ENCODE measurements around the gene UVRAG.

The UVRAG gene

DNA sequence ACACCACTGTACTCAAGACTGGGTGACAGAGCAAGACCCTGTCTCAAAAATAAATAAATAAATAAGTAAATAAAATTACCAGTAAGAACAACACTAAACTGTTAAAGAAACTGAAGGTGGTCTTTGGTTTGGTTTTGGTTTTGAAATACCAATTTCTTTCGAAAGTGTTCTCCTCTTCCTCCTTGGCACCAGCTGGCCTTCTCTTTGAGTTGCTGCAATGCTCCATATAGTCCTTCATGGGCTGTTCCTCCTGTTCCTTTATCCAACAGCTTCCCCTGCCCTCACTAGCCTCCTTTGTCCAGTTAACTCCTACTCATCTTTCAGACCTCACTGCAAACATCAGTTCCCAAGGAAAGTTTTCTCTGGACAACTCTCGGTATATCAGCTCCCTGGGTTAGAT, 5.0 kb upstream of the UVRAG start:
- ATAC-seq (no peak), DNase-seq (no peak)

DNA sequence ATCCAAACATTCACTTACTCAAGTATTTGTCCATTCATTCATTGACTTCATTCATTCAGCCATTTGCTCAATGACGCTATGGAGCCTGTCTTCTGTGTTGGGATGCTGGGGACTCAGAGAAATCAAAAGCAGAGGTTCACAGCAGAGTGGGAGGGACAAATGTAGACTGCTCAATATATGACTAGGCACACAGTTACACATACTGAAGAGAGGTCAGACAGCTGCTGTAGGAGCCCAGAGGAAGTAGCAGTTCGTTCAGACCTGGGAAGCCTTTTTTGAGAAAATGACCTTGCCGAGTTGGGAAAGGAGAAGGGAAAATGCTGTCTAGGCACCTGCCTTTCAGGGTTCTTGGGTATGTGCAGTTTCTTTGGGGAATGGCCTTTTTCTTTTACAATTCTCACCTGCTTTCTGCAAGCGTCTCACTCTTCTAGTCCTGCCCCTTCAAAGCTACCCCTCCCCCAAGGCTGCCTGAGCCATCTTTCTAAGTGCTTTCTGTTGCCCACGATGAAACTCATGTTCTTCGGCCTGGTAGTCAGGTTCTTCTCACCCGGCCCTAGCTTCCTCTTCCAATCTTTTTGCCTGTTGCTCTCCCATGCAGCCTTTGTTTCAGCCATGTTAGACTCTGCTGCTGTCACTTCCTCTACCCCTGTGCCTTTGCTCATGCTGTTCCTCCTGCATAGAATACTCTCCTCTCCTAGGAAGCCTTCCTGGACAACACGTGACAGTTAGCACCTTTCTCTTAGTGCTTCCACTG, 4.2 kb upstream of the UVRAG start:
- DNase-seq = no peak
- no peak for ATAC-seq

DNA sequence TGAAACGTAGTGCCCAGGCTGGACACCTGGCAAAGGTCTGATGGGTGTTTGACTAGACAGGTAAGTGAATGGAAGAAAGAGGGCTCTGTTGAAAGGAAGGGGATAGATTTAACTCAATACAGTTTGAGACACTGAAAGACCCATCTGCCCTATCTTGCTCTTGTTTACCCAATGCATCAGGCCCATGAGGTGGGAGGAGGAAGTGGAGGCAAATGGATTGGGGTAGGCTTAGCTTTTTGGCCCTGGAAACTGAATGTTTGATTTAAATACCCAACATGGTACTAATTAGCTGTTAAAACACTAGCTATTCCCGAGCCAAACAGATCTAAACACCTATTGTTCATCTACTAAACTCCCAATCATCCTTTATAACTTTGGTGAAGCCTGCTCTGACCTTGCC, 3.5 kb upstream of the UVRAG start:
- no peak for DNase-seq
- ATAC-seq = no peak

DNA sequence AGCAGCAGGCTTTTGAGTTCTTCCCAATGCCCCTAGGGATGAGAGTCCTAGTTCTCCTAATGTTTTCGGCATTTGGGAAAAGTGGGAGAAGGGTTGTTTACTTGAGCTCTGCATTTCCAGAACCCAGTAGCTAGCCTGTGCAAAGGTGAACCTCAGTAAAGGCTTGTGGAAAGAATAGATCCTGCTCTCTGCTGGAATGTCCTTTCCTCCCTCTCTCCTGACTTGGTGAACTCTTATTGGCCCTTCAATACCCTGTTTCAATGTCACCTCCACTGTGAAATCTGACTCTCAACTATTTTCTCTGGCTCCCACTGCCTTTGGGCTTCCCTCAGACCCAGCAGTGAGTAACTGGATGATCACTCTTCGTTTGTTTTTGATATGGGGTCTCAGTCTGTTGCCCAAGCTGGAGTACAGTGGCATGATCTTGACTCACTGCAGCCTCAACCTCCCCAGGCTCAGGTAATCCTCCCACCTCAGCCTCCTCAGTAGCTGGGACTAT, 2.4 kb upstream of the UVRAG start:
- ATAC-seq = no peak
- no peak for DNase-seq

DNA sequence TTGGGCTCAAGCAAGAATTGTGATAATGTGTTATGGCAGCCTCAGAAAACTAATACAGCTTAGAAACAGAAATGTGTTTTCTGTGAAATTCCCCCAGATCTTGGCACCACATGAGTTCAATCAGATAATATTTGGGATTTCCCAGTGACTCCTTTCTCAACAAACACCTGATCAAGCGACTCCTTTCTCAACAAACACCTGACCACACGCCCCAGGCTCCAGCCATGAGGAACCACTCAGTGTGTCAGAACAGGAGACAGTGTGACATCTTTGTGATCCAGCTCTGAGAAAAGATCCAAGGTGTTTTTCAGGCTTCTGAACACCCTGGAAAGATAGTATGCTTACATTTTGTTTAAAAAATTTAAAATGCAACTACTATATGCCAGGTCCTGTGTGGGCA, 1.9 kb upstream of the UVRAG start:
- no peak for DNase-seq
- no peak for ATAC-seq

DNA sequence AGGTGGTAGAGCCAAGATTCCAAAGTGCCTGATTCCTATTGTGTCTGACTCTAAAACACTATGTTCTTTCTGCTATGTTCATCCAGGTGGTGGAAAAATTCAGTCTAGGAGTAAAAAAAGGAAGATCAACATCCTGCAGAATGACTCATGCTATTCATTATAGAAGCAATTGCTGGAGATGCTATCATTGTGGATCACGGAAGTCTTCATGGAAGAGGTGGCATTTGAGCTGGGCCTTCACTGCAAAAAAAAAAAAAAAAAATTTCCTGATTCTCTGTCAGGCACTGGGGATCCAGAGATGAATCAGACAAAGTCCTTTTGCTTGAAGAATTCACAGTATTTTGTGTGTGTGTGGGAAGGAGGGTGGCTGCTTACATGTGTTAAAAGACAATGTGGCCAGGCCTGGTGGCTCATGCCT, 1.4 kb upstream of the UVRAG start:
- DNase-seq (no peak), ATAC-seq (no peak)

DNA sequence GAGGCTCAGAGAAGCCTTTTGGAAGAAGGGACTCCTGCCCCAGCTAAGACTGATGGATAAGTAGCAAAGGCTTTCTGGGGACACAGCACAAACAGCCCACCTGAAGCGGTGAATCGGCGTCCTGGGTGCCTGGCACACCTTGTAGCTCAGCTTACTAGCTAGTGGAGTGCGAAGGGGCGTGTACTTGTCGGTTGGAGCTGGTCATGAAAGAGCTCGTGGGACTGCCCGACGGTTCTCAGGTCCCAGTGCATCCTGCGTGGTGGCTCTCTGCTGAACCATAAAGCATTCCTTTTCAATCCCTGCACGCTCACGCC, 690 bp upstream of the UVRAG start:
- ATAC-seq (peak; percentile 26), DNase-seq (no peak)

DNA sequence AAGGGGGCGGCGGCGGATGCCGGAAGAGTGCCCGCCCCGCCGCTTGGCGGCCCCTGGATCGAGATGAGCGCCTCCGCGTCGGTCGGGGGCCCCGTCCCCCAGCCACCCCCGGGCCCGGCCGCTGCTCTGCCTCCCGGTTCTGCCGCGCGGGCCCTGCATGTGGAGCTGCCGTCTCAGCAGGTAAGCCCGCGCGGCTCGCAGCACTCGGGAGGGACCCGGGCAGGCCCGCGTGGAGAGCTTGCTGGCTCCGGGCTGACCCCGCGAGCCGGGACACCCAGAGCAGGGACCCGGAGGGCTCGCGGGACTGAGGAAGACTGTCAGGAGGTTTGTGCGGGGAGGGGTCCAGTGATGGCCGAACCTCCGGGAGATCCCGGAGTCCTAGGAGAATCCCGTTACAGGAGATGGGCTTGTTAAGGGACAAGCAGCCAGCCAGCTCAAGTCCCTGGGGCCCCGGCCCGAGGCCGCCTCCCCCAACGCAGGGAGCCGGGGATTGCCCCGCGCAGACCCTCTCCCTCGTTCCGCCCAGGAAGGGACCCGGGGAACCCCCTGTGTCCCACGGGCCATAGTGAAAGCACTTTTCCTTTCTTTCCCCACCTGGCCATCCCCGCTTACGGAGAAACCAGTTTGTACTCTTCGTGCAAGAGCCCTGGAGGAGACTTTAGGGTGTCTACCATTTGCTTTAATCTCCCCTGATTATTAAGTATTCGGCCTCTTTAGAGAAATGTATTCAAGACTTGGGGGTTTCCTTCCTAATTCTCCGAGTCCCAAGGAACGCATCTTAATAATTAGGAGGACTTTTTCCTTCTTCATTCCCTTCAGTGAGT, 547 bp downstream of the UVRAG start:
- DNase-seq (peak; percentile 60), ATAC-seq (peak; percentile 41)

DNA sequence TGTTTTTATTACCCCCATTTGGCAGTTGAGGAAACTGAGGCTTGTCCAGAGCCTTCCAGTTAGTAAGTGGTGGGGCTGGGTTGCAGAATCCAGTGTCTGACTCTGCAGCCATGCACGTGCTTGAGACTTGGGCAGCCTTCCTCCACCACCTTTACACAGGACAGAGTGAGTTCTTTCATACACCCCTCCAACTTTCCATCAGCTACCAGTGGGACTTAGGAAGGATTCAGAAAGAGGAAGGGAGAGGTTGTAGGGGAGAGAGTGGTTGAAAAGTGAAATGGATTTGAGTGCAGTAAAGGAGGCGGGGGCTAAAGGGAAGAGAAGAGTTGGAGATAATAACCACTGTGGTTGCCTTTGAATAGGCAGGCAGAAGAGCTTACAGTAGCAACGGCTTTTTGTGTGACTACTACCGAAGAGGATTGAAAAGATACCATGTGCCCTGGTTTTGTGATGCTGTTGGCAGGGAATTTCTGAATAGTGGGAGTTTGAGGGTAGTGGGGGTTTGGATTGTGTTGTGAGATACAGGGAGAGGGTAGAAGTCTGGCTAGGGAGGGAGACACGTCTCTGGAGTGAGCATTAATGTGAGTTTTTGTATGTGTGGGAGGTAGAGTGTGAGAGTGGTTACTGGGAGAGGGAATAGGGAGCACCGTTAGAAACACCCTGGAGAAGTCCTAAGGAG, 1.7 kb downstream of the UVRAG start:
- ATAC-seq (no peak), DNase-seq (no peak)

DNA sequence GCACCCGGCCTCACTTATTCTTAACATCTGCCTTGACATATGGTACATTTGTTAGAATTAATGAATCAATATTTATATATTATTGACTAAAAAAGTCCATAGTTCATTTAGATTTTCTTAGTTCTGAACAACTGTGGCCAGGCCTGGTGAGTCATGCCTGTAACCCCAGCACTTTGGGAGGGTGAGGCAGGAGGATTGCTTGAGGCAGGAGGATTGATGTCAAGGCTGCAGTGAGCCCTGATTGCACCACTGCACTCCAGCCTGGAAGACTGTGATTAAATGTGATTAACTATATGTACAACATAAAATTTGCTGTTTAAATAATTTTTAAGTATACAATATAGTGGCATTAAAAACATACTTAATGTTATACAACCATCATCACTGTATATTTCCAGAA, 5.6 kb downstream of the UVRAG start:
- DNase-seq = no peak
- no peak for ATAC-seq

DNA sequence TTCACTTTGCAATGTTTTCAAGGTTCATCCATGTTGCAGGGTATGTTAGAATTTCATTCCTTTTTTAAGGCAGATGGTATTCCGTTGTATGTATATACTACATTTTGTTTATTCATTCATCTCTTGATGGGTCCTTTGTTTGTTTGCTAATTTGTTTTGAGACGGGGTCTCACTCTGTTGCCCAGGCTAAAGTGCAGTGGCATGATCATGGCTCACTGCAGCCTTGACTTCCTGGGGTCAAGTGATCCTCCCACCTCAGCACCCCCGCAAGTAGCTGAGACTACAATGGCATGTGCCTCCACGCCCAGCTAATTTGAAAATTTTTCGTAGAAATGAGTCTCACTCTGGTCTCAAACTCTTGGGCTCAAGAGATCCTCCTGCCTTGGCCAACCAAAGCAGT, 6.2 kb downstream of the UVRAG start:
- DNase-seq (no peak), ATAC-seq (no peak)

DNA sequence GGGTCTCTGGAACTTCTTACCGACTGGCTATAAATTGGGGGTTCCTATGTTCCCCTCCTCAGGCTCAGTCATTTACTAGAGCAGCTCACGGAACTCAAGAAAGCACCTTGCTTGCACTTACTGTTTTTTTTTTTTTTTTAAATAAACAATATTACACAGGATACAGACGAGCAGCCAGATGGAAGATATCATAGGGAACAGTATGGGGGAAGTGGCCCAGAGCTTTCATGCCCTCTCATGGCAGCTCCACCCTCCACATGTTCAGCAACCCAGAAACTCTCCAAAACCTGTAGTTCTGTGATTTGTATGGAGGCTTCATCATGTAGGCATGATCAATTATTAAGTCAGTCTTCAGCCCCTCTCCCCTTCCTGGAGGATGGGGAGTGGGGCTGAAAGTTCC, 7.5 kb downstream of the UVRAG start:
- no peak for ATAC-seq
- DNase-seq = no peak

DNA sequence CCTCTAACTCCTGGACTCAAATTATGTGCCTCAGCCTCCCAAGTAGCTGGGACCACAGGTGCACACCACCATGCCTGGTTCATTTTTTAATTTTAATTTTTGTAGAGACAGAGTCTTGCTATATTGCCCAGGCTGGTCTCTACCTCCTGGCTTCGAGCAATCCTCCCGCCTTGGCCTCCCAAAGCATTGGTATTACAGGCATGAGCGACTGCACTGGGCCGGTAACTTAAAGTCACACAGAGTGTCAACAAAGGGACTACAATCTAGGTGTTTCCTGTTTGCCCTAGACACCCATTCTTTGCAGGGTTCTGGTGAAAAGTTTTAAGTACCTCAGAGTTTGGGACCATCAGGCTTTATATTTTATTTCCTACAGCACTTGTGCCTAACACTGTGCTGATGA, 8.4 kb downstream of the UVRAG start:
- no peak for ATAC-seq
- DNase-seq = no peak

DNA sequence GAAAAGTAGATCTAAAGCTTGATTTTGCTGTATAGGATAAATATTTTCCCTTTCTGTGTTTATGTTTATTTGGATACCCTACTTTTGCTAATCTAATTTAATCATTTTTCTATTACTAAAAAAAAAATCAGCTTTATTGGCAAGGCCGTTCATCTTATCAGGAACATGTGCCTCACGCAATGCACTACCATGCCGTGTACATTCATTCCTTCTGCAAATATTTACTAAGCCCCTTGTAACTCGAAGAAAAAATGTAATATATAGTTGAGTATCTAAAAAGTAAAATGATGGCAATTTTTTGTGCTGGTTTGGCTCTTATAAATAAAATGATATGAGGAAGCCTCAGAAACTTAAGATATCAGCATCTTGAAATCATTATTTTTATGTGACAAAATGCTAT, 8.9 kb downstream of the UVRAG start:
- DNase-seq = no peak
- ATAC-seq = no peak

DNA sequence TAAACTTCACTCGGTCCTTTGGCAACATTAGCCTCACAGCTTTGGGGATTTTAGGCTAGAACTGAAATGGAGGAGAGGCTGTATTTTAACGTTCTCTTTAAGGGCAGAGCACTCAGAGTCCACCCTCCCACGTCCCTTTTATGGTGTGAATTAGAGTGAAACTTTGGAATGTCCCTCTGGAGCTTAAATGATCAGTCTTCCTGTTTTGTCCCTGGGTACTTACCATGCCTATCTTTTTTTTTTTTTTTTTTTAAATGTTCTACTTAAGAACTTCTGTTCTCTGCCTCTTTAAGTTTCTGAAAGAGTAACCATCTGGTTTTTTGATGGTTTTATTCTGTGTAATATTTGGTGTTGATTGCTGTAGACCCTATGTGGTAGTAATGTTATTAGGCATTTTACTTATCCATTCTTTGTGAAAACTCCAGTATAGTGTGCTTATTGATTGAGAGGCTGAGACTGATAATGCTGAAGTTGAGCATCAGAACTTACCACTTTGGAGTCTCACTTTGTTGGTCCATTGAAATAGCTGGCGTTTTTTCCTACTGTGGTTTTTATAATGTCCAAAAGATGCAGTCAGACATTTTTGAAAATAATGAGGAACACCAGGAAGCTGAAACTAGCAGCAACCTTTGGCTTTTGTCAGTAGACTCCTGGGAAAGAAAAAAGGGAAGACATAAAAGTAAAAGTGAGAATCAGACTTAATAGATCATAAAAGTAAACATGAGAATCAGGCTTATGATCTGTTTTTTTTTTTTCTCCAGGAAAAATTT, 11.6 kb downstream of the UVRAG start:
- DNase-seq = no peak
- peak; percentile 39 for ATAC-seq

DNA sequence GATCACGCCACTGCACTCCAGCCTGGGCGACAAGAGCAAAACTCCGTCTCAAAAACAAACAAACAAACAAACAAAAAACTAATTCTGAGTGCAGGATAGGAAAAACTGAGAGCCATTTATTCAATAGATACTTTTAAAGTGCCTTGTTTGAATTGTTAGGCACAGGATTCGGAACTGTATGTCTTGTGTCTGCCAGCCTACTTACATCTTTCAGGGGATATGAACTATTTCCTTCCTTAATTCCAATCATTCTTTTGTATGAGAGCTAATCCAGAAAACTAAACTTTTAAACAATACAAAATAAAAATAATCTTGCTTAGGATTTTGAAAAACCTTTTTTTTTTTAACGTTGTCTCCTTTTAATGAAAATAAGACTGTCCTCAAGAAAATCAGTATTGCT, 12.6 kb downstream of the UVRAG start:
- DNase-seq (no peak), ATAC-seq (no peak)

DNA sequence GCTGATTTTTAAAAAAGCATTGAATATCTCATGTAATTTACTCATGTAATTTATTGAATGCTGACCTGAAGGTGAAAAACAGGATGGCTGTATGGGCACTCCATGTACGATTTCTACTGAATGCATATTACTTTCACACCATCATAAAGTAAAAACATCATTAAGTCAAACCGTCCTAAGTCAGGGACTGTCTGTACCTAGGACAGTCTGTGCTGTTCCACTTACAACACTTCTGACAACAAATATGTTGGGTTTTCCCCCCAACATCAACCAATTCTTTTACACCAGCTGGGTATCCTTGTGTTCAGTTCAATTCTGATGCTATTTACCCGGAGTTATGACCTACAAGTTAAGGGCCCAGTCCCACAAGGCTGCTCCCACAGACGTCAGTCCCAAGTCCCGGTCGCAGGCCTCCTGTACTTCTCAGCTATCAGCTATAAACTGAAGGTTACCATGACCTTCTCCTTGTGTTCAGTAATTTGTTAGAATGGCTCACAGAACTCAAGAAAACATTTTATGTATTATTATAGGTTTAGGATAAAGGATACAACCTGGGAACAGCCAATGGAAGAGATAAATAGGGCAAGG, 17.0 kb downstream of the UVRAG start:
- ATAC-seq = no peak
- DNase-seq = no peak

DNA sequence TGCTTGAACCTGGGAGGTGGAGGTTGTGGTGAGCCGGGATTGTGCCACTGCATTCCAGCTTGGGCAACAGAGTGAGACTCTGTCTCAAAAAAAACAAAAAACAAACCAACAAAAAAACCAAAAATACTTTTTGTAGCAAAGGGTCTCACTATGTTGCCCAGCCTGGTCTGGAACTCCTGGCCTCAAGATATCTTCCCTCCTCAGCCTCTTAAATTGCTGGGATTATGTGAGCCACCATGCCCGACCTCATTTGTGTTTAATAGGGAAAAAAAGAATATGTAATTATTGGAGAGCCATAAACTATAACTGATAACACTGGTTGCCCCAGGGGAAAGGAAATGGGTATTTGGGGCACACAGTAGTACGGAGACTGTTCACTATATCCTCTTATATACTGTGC, 19.7 kb downstream of the UVRAG start:
- ATAC-seq (no peak), DNase-seq (no peak)

DNA sequence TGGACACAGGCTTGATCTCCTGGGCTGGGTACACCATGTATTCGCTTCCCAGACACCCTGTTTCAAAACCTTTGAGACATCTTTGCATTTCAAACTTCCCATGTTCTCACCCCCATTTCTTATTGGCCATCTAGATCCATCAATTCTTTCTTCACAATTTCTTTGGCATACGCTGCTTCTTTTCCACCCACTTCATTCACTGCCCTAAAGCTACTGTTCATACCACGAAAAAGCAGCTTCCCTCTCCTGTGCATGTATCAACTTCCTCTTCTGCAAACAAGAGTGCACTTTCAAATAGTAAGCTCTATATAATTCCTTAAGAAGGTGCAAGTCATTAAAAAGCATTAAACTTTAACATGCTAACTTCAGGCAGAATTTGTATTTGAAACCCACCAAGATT, 21.4 kb downstream of the UVRAG start:
- DNase-seq = no peak
- ATAC-seq = no peak

DNA sequence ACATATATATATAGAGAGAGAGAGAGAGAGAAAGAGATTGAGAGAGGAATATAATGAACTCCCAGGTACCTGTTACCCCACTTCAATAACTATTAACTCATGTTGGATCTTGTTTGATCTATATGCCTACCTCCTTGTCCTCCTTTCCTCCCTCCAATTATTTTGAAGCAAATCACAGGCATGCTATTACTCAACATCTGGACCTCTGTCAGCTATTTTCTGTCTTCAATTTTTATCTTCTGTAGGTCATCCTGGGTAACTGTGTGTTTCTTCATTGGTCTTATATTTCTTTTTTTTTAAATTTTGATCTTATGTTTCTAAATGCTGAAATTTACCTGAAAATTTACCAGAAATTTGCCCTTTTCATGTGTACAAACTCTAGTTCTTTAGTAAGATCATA, 24.8 kb downstream of the UVRAG start:
- DNase-seq (no peak), ATAC-seq (no peak)

DNA sequence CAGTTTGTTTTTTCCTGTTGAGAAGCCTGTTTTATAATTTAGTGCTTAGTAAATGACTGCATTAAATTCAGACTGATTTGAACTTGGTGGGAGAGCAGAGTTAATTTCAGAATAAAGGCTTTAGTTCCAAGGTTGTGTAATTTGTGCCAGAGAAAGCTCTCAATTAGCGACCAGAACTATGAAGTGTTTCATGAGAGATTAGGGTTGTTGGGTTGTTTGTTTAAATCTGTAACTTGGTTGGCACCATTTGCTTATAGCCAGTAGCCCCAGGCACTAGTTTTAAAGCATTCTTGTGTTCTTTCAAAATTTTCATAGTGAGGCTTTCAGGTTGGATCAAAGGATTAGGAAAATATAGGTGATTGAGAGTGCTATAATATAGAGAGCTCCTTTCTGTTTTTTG, 25.5 kb downstream of the UVRAG start:
- DNase-seq (no peak), ATAC-seq (no peak)

DNA sequence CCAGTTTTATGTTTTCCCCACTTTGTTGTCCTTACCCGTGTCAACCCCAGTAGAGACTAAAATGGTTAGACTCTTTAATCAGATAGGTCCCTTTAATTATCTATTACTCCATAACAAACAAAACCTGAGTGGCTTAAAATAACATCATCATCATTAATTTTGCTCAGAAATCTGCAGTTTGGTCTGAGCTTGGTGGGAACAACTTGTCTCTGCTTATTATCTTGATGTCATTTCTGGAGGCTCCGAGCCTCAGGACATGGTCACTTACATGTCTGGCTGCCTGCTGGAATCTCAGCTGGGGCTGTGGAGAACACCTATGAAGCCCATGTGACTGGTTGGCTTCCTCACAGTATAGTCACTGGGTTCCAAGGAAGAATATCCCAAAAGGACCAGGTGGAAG, 26.7 kb downstream of the UVRAG start:
- DNase-seq = no peak
- ATAC-seq = no peak

Data from stimulated activated naive CD8-positive, alpha-beta T cell treated with anti-CD3 and anti-CD28 coated beads, Interleukin-15, Interleukin-2, amounts not matched to agents 100 U/mL and 50 U/mL, for 24 hours (primary cell).